ENCODE data around the gene IFNG-AS1.

The IFNG-AS1 gene

GRCh38 chr12:67969134-67969802, 20.0 kb upstream of the IFNG-AS1 start:
- DNase-seq (ENCODE audit: low read depth) = no peak
- TF ChIP-seq, protein P1, sequence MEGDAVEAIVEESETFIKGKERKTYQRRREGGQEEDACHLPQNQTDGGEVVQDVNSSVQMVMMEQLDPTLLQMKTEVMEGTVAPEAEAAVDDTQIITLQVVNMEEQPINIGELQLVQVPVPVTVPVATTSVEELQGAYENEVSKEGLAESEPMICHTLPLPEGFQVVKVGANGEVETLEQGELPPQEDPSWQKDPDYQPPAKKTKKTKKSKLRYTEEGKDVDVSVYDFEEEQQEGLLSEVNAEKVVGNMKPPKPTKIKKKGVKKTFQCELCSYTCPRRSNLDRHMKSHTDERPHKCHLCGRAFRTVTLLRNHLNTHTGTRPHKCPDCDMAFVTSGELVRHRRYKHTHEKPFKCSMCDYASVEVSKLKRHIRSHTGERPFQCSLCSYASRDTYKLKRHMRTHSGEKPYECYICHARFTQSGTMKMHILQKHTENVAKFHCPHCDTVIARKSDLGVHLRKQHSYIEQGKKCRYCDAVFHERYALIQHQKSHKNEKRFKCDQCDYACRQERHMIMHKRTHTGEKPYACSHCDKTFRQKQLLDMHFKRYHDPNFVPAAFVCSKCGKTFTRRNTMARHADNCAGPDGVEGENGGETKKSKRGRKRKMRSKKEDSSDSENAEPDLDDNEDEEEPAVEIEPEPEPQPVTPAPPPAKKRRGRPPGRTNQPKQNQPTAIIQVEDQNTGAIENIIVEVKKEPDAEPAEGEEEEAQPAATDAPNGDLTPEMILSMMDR (IDR thresholded peaks at IDR 0.05; ENCODE audit: insufficient read depth, low read depth, low read length, missing control alignments) = no peak
- no peak overlapping the region for H3K4me3 ChIP-seq (ENCODE audit: low read depth, low read length)

- H3K4me3 ChIP-seq (ENCODE audit: low read depth, low read length) = no peak overlapping the region
- no peak for DNase-seq (ENCODE audit: low read depth)
- TF ChIP-seq, protein P1 (IDR thresholded peaks at IDR 0.05; ENCODE audit: insufficient read depth, low read depth, low read length, missing control alignments) = no peak
Observed at GRCh38 chr12:67977668-67978067, 11.6 kb upstream of the IFNG-AS1 start.

- no peak overlapping the region for H3K4me3 ChIP-seq (ENCODE audit: low read depth, low read length)
- no peak for DNase-seq (ENCODE audit: low read depth)
- TF ChIP-seq, protein P1 (IDR thresholded peaks at IDR 0.05; ENCODE audit: insufficient read depth, low read depth, low read length, missing control alignments) = no peak
Observed at GRCh38 chr12:67980391-67980790, 8.9 kb upstream of the IFNG-AS1 start.

DNA sequence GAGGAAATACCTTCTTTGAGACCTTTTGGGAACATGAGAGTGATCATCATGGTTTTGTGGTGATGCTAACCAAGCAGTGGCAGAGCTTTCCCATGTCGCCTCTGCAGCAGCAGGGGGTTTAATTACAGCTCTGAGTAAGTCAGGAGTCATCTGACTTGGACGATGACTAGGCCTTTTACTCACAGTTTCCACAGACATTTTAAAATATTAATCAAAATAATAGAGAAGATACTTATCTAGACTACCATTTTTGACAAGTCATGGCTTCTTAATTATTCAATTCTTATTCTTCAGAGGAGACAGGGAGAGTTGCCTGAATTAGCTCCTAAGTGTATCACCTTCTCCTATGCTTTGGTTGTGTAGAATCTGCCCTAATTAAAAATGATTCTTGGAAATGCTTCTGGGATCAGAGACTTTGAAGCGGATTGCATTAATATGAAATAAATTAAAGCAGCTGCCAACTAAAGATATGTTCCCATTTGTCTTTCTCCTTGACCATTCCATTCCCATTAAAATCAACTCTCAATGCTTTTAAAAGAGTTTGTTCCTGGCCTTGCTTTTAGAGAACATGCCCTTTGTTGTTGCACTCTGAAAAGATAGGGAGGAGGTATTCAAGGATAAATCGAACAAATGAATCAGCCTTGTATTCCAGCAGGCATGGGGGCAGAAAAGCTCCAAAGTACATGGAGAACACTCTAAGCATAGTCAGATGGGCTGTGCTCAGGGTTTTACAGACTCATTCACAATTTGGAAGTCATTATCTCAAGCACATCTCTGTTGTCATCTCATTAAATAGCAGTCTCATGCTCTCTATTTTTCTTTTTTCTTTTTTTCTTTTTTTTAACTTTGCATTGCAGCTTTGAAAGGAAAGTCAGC, 7.7 kb upstream of the IFNG-AS1 start:
- DNase-seq (ENCODE audit: low read depth) = no peak
- TF ChIP-seq, protein P1 (IDR thresholded peaks at IDR 0.05; ENCODE audit: insufficient read depth, low read depth, low read length, missing control alignments) = no peak
- H3K4me3 ChIP-seq (ENCODE audit: low read depth, low read length) = no peak overlapping the region

- H3K4me3 ChIP-seq (ENCODE audit: low read depth, low read length) = no peak overlapping the region
- TF ChIP-seq, protein P1 (IDR thresholded peaks at IDR 0.05; ENCODE audit: insufficient read depth, low read depth, low read length, missing control alignments) = no peak
- DNase-seq (ENCODE audit: low read depth) = no peak
Observed at GRCh38 chr12:67982164-67982563, 7.1 kb upstream of the IFNG-AS1 start.

DNA sequence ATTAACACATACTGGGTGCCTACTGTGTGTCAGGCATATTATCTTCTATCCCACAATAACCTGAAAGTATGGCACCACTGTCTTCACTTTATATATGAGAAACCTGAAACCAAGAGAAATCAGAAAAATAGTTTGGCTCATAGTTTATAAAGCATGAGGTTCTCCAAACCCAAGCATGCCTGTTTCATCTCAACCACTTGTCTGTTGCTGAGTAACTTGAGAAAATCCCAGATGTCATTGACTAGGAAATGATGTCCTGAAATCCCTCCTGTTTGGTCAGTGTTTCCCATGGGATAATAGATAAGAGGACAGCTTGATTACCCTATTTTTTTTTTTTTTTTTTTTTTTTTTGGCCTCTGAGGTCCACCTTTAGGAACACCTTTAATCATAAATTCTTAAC, 2.6 kb upstream of the IFNG-AS1 start:
- TF ChIP-seq, protein P1 (IDR thresholded peaks at IDR 0.05; ENCODE audit: insufficient read depth, low read depth, low read length, missing control alignments) = no peak
- no peak for DNase-seq (ENCODE audit: low read depth)
- H3K4me3 ChIP-seq (ENCODE audit: low read depth, low read length) = no peak overlapping the region

Measured in GM12865 (cell line).